HG02759 (cell line): ENCODE data around the gene RNF220.

Source experiments
- ATAC-seq: cut with Tn5 transposase; IDR thresholded peaks from one replicate; pipeline ENCODE4 v1.9.1; 2021; ENCODE audit warnings: mild to moderate bottlenecking, moderate library complexity; ENCODE audit not compliant: unreplicated experiment

The RNF220 gene

GRCh38 chr1:44425341-44426082 lies 20.5 kb downstream of the RNF220 start:
- ATAC-seq = no peak

- ATAC-seq = no peak
These were observed 26.8 kb downstream of the RNF220 start for GRCh38 chr1:44431861-44432260.

GRCh38 chr1:44433209-44433608 lies 28.2 kb downstream of the RNF220 start:
- ATAC-seq = no peak

GRCh38 chr1:44436401-44437106 lies 31.5 kb downstream of the RNF220 start:
- no peak for ATAC-seq

GRCh38 chr1:44437107-44437716 lies 32.2 kb downstream of the RNF220 start:
- ATAC-seq = no peak

GRCh38 chr1:44442791-44443190 lies 37.7 kb downstream of the RNF220 start:
- no peak for ATAC-seq

GRCh38 chr1:44447051-44447810 lies 42.2 kb downstream of the RNF220 start:
- ATAC-seq = no peak

GRCh38 chr1:44453798-44454349 lies 48.8 kb downstream of the RNF220 start:
- ATAC-seq = no peak

- no peak for ATAC-seq
These were observed 49.6 kb downstream of the RNF220 start for GRCh38 chr1:44454704-44455103.

- ATAC-seq = no peak
These were observed 55.2 kb downstream of the RNF220 start for GRCh38 chr1:44460107-44460882.

GRCh38 chr1:44464361-44464760 lies 59.3 kb downstream of the RNF220 start:
- ATAC-seq = no peak

- no peak for ATAC-seq
These were observed 62.5 kb downstream of the RNF220 start for GRCh38 chr1:44467566-44467965.

- no peak for ATAC-seq
These were observed 66.9 kb downstream of the RNF220 start for GRCh38 chr1:44471911-44472453.

- no peak for ATAC-seq
These were observed 67.8 kb downstream of the RNF220 start for GRCh38 chr1:44472620-44473525.

GRCh38 chr1:44476891-44477290 lies 71.8 kb downstream of the RNF220 start:
- ATAC-seq = no peak

GRCh38 chr1:44481701-44482100 lies 76.6 kb downstream of the RNF220 start:
- ATAC-seq = no peak

GRCh38 chr1:44483089-44483874 lies 78.2 kb downstream of the RNF220 start:
- no peak for ATAC-seq

GRCh38 chr1:44484155-44484688 lies 79.2 kb downstream of the RNF220 start:
- no peak for ATAC-seq
